Activated CD8-positive, alpha-beta memory T cell treated with anti-CD3 and anti-CD28 coated beads, Interleukin-2, amount 50 U/mL, for 24 hours (primary cell): ENCODE data around the gene TSEN15.

Experiments used
- DNase-seq: peaks from one replicate; pipeline ENCODE4 v3.0.0-alpha.2; 2020; ENCODE audit errors: extremely low read depth

The TSEN15 gene

GRCh38 chr1:184101571-184101970 lies 50.0 kb downstream of the TSEN15 start:
- DNase-seq: no peak

- no peak for DNase-seq
These were observed 59.0 kb downstream of the TSEN15 start for GRCh38 chr1:184110272-184111204.

- DNase-seq: no peak
These were observed 60.8 kb downstream of the TSEN15 start for GRCh38 chr1:184112176-184112948.

GRCh38 chr1:184113251-184113650 lies 61.7 kb downstream of the TSEN15 start:
- DNase-seq: no peak

GRCh38 chr1:184114818-184115398 lies 63.4 kb downstream of the TSEN15 start:
- DNase-seq: no peak

GRCh38 chr1:184116287-184116686 lies 64.8 kb downstream of the TSEN15 start:
- no peak for DNase-seq

GRCh38 chr1:184118046-184118445 lies 66.5 kb downstream of the TSEN15 start:
- no peak for DNase-seq
